ENCODE data around the gene MYCL. TPM values are rescaled to one million over a fixed set of nuclear protein-coding genes. Genes with fewer than 3 reads are reported as not detected.

MYCL gene
- total RNA-seq, 2 donors from 2014 or later: 0.42 to 3.9 TPM

DNA sequence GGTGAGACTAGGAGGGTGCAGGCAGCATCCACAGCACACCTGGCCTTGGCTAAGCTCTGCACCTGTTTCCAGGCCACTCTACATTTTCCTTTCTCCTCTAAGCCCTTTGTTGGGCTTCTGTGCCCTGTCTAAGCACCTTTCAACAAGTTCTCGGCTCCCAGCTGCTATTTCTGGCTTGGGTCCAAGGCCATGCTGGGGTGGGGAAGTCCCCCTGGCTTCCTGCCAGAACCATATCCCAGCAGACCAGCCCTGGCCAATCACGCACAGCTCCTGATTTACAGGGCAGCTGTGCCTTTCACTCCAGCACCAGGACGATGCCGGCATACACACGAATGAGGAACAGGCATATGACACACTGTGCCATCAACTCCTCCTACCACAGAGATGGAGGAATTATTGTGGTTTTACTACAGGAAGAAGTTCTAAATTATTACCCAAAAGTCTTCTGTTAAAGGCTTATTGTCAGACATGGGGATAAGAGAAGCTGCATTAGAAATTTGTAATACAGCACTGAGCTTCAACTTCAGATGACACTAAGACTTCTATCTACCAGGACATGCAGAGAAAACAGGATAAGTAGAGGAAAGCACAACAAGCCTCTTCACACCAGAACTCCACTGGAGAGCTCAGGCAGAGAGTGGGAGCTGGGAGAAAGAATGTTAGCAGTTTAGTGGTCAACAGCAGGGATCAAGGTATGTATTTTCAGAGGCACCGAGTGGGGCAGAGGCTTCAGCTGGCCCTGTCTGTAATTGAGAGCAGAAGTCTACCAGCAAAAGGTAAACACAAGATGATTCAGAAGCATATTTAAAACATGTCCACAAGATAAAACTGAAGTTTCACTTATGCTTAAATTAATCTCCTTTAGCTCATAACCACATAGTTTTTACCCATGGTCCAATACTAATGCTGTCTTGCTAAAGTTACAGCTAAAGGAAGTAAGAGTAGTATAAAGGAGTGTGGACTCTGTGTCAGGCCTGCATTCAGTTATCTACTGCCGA is 55.8 kb downstream of the MYCL start:
- ATAC-seq (ENCODE audit: insufficient number of reproducible peaks, low FRiP score, low read depth): no peak
- Histone ChIP-seq H3K27ac (no peak overlapping the region), H3K4me3 (no peak overlapping the region), H3K27me3 (replicated peaks; ENCODE audit: insufficient read depth) (no peaks in the 10 kb centered on the region), H3K9me3 (no peaks in the 10 kb centered on the region), H3K36me3 (peaks cover 23% of the 10 kb centered on the region), H3K4me1 (ENCODE audit: control insufficient read depth in 1 of 2, low read depth in 2 of 2) (peaks cover 0 to 16% of the 10 kb centered on the region in 2 donors)
- TF ChIP-seq, protein P1, sequence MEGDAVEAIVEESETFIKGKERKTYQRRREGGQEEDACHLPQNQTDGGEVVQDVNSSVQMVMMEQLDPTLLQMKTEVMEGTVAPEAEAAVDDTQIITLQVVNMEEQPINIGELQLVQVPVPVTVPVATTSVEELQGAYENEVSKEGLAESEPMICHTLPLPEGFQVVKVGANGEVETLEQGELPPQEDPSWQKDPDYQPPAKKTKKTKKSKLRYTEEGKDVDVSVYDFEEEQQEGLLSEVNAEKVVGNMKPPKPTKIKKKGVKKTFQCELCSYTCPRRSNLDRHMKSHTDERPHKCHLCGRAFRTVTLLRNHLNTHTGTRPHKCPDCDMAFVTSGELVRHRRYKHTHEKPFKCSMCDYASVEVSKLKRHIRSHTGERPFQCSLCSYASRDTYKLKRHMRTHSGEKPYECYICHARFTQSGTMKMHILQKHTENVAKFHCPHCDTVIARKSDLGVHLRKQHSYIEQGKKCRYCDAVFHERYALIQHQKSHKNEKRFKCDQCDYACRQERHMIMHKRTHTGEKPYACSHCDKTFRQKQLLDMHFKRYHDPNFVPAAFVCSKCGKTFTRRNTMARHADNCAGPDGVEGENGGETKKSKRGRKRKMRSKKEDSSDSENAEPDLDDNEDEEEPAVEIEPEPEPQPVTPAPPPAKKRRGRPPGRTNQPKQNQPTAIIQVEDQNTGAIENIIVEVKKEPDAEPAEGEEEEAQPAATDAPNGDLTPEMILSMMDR (IDR thresholded peaks at IDR 0.05): no peak
- DNase-seq (ENCODE audit: low spot score): peak; percentile 59

Other genes starting within 250 kb of the MYCL start
- 1 to 10 TPM in 1 of 2 donors, not detected in 1; 2.8 TPM for gene NT5C1A, start 229.8 kb downstream of the MYCL start, total RNA-seq
- gene HPCAL4, start 210.5 kb downstream of the MYCL start, total RNA-seq: under 1 TPM in 1 of 2 donors, not detected in 1; 0.35 TPM
- 10 to 100 TPM; 30.4 to 53.9 TPM for gene PPIE, start 163.0 kb downstream of the MYCL start, total RNA-seq
- 1 to 10 TPM; 3.4 to 4.1 TPM for gene OXCT2, start 130.6 kb downstream of the MYCL start, total RNA-seq
- 1 to 10 TPM in 1 of 2 donors, under 1 TPM in 1; 0.27 to 2.5 TPM for gene BMP8B, start 113.1 kb downstream of the MYCL start, total RNA-seq
- 10 to 100 TPM; 15.6 to 19.3 TPM for gene TRIT1, start 18.4 kb downstream of the MYCL start, total RNA-seq
- 10 to 100 TPM in 1 of 2 donors, 1 to 10 TPM in 1; 5.8 to 13.1 TPM for gene MFSD2A, start 53.2 kb upstream of the MYCL start, total RNA-seq
- 100 to 1,000 TPM; 315 to 409 TPM for gene CAP1, start 138.8 kb upstream of the MYCL start, total RNA-seq
- gene PPT1, start 195.3 kb upstream of the MYCL start, total RNA-seq: 10 to 100 TPM; 68.5 to 89.8 TPM

Measured in thoracic aorta (tissue), 2 donors.